ENCODE results near the gene UBA1. TPM values are rescaled to one million over a fixed set of nuclear protein-coding genes. Genes with fewer than 3 reads are reported as not detected.

Gene UBA1
- total and polyA plus RNA-seq, 7 donors = 72.7 to 126 (median 81.1) TPM

- H3K36me3 ChIP-seq = peaks cover 0 to 18% (median 0%) of the 10 kb centered on the region in 4 donors
- intact Hi-C loops (cut with DNase I) = no loop called here
These were observed 34.8 kb upstream of the UBA1 start for GRCh38 chrX:47158781-47159180.

GRCh38 chrX:47160781-47161180 lies 32.8 kb upstream of the UBA1 start:
- WGBS, 2 donors = 82 to 86% methylated on average over 4 of the region's 4 CpGs
- no peaks in the 10 kb centered on the region for H3K4me1 ChIP-seq
- no peak overlapping the region for H3K27ac ChIP-seq
- H3K36me3 ChIP-seq = peaks cover 0 to 18% (median 0%) of the 10 kb centered on the region in 4 donors
- no peaks in the 10 kb centered on the region for H3K9me3 ChIP-seq
- DNase-seq = peak; percentile 30
- intact Hi-C loops (cut with DNase I) = no loop called here
- TF ChIP-seq CTCF (IDR thresholded peaks at IDR 0.05) (no peak), POLR2A (IDR thresholded peaks at IDR 0.05) (no peak), POLR2AphosphoS5 (IDR thresholded peaks at IDR 0.05) (no peak), EP300 (IDR thresholded peaks at IDR 0.05) (no peak)
- no peaks in the 10 kb centered on the region for H3K27me3 ChIP-seq
- H3K4me3 ChIP-seq = no peak overlapping the region

More at GRCh38 chrX:47158781-47159180, 34.8 kb upstream of the UBA1 start:
- Histone ChIP-seq H3K27ac (no peak overlapping the region), H3K27me3 (no peaks in the 10 kb centered on the region), H3K4me1 (no peaks in the 10 kb centered on the region), H3K4me3 (no peak overlapping the region), H3K9me3 (no peaks in the 10 kb centered on the region)
- TF ChIP-seq POLR2A (IDR thresholded peaks at IDR 0.05) (no peak), CTCF (IDR thresholded peaks at IDR 0.05) (no peak), POLR2AphosphoS5 (IDR thresholded peaks at IDR 0.05) (no peak), EP300 (IDR thresholded peaks at IDR 0.05) (no peak)
- 95 to 99% methylated on average over 5 of the region's 5 CpGs for WGBS, 2 donors
- no peak for DNase-seq

- 97% methylated on average over 5 of the region's 5 CpGs for WGBS, 2 donors
- no peak for DNase-seq
- Histone ChIP-seq H3K4me3 (no peak overlapping the region), H3K27me3 (no peaks in the 10 kb centered on the region), H3K27ac (no peak overlapping the region), H3K36me3 (peaks cover 0 to 6% (median 0%) of the 10 kb centered on the region in 4 donors), H3K4me1 (no peaks in the 10 kb centered on the region), H3K9me3 (no peaks in the 10 kb centered on the region)
- TF ChIP-seq EP300 (IDR thresholded peaks at IDR 0.05) (no peak), CTCF (IDR thresholded peaks at IDR 0.05) (no peak), POLR2AphosphoS5 (IDR thresholded peaks at IDR 0.05) (no peak), POLR2A (IDR thresholded peaks at IDR 0.05) (no peak)
- intact Hi-C loops (cut with DNase I) = no loop called here
These were observed 30.6 kb upstream of the UBA1 start for GRCh38 chrX:47162927-47163583.

- Histone ChIP-seq H3K9me3 (no peaks in the 10 kb centered on the region), H3K36me3 (peaks cover 0 to 11% (median 2%) of the 10 kb centered on the region in 4 donors), H3K27me3 (no peaks in the 10 kb centered on the region), H3K4me1 (no peaks in the 10 kb centered on the region), H3K4me3 (no peak overlapping the region), H3K27ac (no peak overlapping the region)
- no peak for TF ChIP-seq EP300 (IDR thresholded peaks at IDR 0.05)
- no peak for TF ChIP-seq POLR2AphosphoS5 (IDR thresholded peaks at IDR 0.05)
- TF ChIP-seq POLR2A (IDR thresholded peaks at IDR 0.05) = no peak
- WGBS, 2 donors = 95 to 100% methylated on average over 3 of the region's 3 CpGs
- intact Hi-C loops (cut with DNase I) = no loop called here
- no peak for DNase-seq
These were observed 29.2 kb upstream of the UBA1 start for GRCh38 chrX:47164420-47164819.

- Histone ChIP-seq H3K27me3 (no peaks in the 10 kb centered on the region), H3K36me3 (peaks cover 0 to 18% (median 6%) of the 10 kb centered on the region in 4 donors), H3K9me3 (no peaks in the 10 kb centered on the region), H3K27ac (no peak overlapping the region), H3K4me3 (no peak overlapping the region), H3K4me1 (peaks cover 0 to 10% (median 0%) of the 10 kb centered on the region in 4 donors)
- DNase-seq = no peak
- intact Hi-C loops (cut with DNase I) = no loop called here
- 94 to 96% methylated on average over 5 of the region's 5 CpGs for WGBS, 2 donors
- TF ChIP-seq POLR2AphosphoS5 (IDR thresholded peaks at IDR 0.05) (no peak), POLR2A (IDR thresholded peaks at IDR 0.05) (no peak), CTCF (IDR thresholded peaks at IDR 0.05) (no peak), EP300 (IDR thresholded peaks at IDR 0.05) (no peak)
These were observed 27.5 kb upstream of the UBA1 start for GRCh38 chrX:47166126-47166525.
